GM12878 (cell line): Measurements from ENCODE around the gene CLCN2. TPM values are rescaled to one million over a fixed set of nuclear protein-coding genes. Genes with fewer than 3 reads are reported as not detected.
A peak's percentile ranks its signal among the peaks of the same experiment; 100 is the strongest.

Source experiments
- CBFB ChIP-seq: IDR thresholded peaks from 2 replicates; pipeline ENCODE4 v1.6.1; 2016; ENCODE audit warnings: antibody characterized with exemption, low read depth
- FOS ChIP-seq: IDR thresholded peaks from 3 replicates; pipeline ENCODE4 v1.6.1; 2011; ENCODE audit warnings: borderline replicate concordance; ENCODE audit not compliant: insufficient read length; ENCODE audit errors: extremely low read depth
- HCFC1 ChIP-seq: fragments of 150-350 bp; IDR thresholded peaks from 2 replicates; pipeline ENCODE4 v1.6.1; 2014; ENCODE audit warnings: low read length
- HDAC6 ChIP-seq: fragments of 200-600 bp; sonication (generic); IDR thresholded peaks from one replicate; pipeline ENCODE4 v1.8.0; 2017; ENCODE audit warnings: antibody characterized with exemption; ENCODE audit not compliant: unreplicated experiment
- IRF5 ChIP-seq: fragments of 450-650 bp; IDR thresholded peaks from 2 replicates; pipeline ENCODE4 v1.6.1; 2017; ENCODE audit warnings: borderline replicate concordance
- KLF5 ChIP-seq: fragments of 450-650 bp; IDR thresholded peaks from 2 replicates; pipeline ENCODE4 v1.6.1; 2014; ENCODE audit warnings: mild to moderate bottlenecking; ENCODE audit not compliant: partially characterized antibody
- MEF2B ChIP-seq: fragments of 450-650 bp; IDR thresholded peaks from 2 replicates; pipeline ENCODE4 v1.6.1; 2018; ENCODE audit warnings: mild to moderate bottlenecking, moderate library complexity; ENCODE audit not compliant: partially characterized antibody, poor library complexity, severe bottlenecking
- NFXL1 ChIP-seq: fragments of 450-650 bp; IDR thresholded peaks from 2 replicates; pipeline ENCODE4 v1.6.1; 2017; ENCODE audit warnings: antibody characterized with exemption, mild to moderate bottlenecking, borderline replicate concordance
- NFYA ChIP-seq: IDR thresholded peaks from 2 replicates; pipeline ENCODE4 v1.6.1; 2011; ENCODE audit warnings: low read depth, mild to moderate bottlenecking, low read length, improper control_type of control experiment, borderline replicate concordance
- NKRF ChIP-seq: fragments of 450-650 bp; conservative IDR thresholded peaks from 2 replicates; pipeline ENCODE4 v1.6.1; 2017; ENCODE audit warnings: mild to moderate bottlenecking, moderate library complexity
- NR2F1 ChIP-seq: fragments of 450-650 bp; conservative IDR thresholded peaks from 2 replicates; pipeline ENCODE4 v1.6.1; 2017; ENCODE audit warnings: mild to moderate bottlenecking
- POLR2AphosphoS2 ChIP-seq: IDR thresholded peaks from 2 replicates; pipeline ENCODE4 v1.6.1; 2011; ENCODE audit warnings: low read depth, mild to moderate bottlenecking, low read length, improper control_type of control experiment, moderate library complexity
- POLR2AphosphoS5 ChIP-seq: IDR thresholded peaks from 2 replicates; pipeline ENCODE4 v1.6.1; 2011; ENCODE audit warnings: mild to moderate bottlenecking, low read length, inconsistent platforms
- RELB ChIP-seq: fragments of 450-650 bp; IDR thresholded peaks from 2 replicates; pipeline ENCODE4 v1.6.1; 2017; ENCODE audit warnings: low read depth, mild to moderate bottlenecking, moderate library complexity
- STAT3 ChIP-seq: IDR thresholded peaks from 2 replicates; pipeline ENCODE4 v1.6.1; 2011; ENCODE audit warnings: low read depth, low read length, improper control_type of control experiment
- USF2 ChIP-seq: IDR thresholded peaks from 2 replicates; pipeline ENCODE4 v1.6.1; 2011; ENCODE audit warnings: low read depth, low read length, improper control_type of control experiment, borderline replicate concordance
- ZBTB40 ChIP-seq: fragments of 450-650 bp; IDR thresholded peaks from 2 replicates; pipeline ENCODE4 v1.6.1; 2016; ENCODE audit warnings: mild to moderate bottlenecking, moderate library complexity, borderline replicate concordance
- ZZZ3 ChIP-seq: IDR thresholded peaks from 2 replicates; pipeline ENCODE4 v1.6.1; 2011; ENCODE audit warnings: low read depth; ENCODE audit not compliant: control insufficient read depth, insufficient read length
- polyA plus RNA-seq, 11 experiments: library from polyadenylated mRNA; depleted of rRNA in 4 of 11; unstranded in 6 of 11; stranded (reverse) in 5 of 11; fragments of >200 nt; fragmentation: Nextera tagmentation in 4 of 11; fragmentation: Illumina TruSeq in 1 of 11; extraction: Ambion mirVana in 4 of 11; extraction: Trizol in 1 of 11; gene quantifications; 1 replicate in 1 of 11; 2 replicates in 10 of 11; pipeline versions ENCODE4 v1.2.1 to v1.2.3, GENCODE V29; 2011 to 2016; ENCODE audit warnings: inconsistent platforms in 2 of 11, missing spikeins in 2 of 11, low read depth in 1 of 11
- total RNA-seq, 4 experiments: library from RNA; depleted of rRNA in 3 of 4; stranded (reverse); fragments of >200 nt in 3 of 4; fragmentation: Illumina TruSeq in 1 of 4; extraction: Trizol in 1 of 4; gene quantifications; 2 replicates each; pipeline versions ENCODE4 v1.2.1 to v1.2.3, GENCODE V29; 2013 to 2021

The CLCN2 gene
- total and polyA plus RNA-seq, 10 of the 15 experiments (the other 5 are each of a cell fraction or from before 2014, with no cell fraction given) = 0.13 to 2.6 (median 0.85) TPM; not detected in 1

- TF ChIP-seq NKRF (peak; percentile 89), USF2 (no peak), STAT3 (no peak), IRF5 (0 out of 2 replicates have a peak, but pooled peaks have one; percentile 31), POLR2AphosphoS2 (peak; percentile 58; the same call in 1 of the 2 replicates), NFXL1 (no peak), KLF5 (no peak), NFYA (no peak), ZZZ3 (no peak), POLR2AphosphoS5 (peak; percentile 74), CBFB (peak; percentile 55; the same call in 1 of the 2 replicates), RELB (0 out of 2 replicates have a peak, but pooled peaks have one; percentile 8), NR2F1 (0 out of 2 replicates have a peak, but pooled peaks have one; percentile 30), HDAC6 (no peak), FOS (no peak), MEF2B (no peak), ZBTB40 (0 out of 2 replicates have a peak, but pooled peaks have one; percentile 57), HCFC1 (peak; percentile 89)
These were observed 62.5 kb downstream of the CLCN2 start, which contains the start of gene PSMD2 (continued) for GRCh38 chr3:184298759-184299487.
